Measurements from ENCODE around the gene THOC7.

The THOC7 gene

DNA sequence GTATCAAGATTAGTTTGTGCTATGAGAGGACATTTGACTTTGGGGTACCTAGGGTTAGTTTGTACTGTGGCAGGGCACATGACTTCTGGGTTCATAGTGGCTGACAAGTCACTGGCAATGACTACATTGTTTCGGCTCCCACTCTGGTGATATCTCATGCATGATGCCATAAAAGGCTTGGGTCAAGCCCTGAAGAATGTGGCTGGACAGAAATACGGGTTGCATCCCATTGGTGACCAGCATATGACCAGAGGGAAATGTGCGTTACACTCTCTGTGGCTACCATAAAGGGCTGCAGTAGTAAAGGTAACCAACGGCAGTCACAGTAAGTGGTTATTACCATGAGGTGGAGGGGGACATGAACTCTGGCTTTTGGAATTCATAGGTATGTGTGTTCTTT, 18.4 kb downstream of the THOC7 start:
- in situ Hi-C loops (cut with HindIII; ENCODE audit: low sequenced_read_pairs) = no loop called here

- in situ Hi-C loops (cut with HindIII; ENCODE audit: low sequenced_read_pairs) = no loop called here
Observed at GRCh38 chr3:63842127-63842526, 21.5 kb downstream of the THOC7 start.

GRCh38 chr3:63841704-63842103, 21.9 kb downstream of the THOC7 start:
- in situ Hi-C loops (cut with HindIII; ENCODE audit: low sequenced_read_pairs) = no loop called here

DNA sequence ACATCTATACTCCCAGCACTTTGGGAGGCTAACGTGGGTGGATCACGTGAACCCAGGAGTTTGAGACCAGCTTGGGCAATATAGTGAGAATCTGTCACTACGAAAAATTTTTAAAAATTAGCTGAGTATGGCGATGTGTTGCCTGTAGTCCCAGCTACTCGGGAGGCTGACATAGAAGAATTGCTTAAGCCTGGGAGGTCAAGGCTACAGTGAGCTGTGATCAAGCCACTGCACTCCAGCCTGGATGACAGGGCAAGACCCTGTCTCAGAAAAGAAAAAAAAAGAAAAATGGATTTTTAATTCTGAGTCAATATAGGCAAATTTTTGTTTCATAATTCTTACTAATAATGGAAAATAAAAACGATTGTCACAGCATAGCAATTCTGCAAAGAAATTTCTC, 31.2 kb downstream of the THOC7 start:
- in situ Hi-C loops (cut with HindIII; ENCODE audit: low sequenced_read_pairs) = no loop called here

DNA sequence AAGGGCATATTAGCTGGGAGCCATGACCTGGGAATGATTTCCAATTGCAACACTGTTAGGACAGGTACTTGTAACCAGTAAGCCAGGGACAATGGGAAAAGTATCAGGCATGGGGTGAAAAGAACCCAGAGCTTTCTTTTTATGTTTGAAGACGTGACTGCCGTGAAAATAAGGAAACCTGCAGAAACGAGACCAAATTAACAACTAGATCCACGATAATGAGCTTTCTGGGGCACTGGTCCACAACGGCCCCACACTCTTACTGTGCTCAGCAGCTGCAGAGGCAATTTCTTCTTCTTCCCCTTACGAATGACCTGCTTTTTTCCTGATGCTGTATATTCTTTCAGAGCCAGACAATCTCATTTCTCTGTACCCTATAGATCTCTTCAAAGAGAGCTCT, 33.1 kb downstream of the THOC7 start:
- in situ Hi-C loops (cut with HindIII; ENCODE audit: low sequenced_read_pairs) = no loop called here

GRCh38 chr3:63824309-63824708, 39.3 kb downstream of the THOC7 start:
- in situ Hi-C loops (cut with HindIII; ENCODE audit: low sequenced_read_pairs) = loop anchor here (25.0 kb wide), 1 partner anchor 162 kb away; the partner anchor contains the start of gene SNTN

DNA sequence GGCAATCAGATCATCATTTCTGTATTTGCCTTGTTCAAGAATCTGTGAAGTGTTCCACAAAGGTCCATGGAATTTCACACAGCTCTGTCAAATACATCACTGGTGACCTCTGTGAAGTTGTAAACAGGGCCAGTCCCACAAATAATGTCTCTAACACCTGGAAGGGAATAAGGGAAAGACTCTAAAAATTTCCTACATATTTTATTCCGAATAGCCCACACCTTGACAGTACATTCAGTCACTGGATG, 44.5 kb downstream of the THOC7 start, which contains the start of gene C3orf49:
C3orf49 (plus strand) TSS at position 149 of the 248 bp plus-strand sequence. CDS start 173 bp downstream, outside the sequence.
- in situ Hi-C loops (cut with HindIII; ENCODE audit: low sequenced_read_pairs) = loop anchor here (5.0 to 25.0 kb wide), 2 partner anchors 157 to 452 kb away; partner anchors contain the start of gene SNTN

- in situ Hi-C loops (cut with HindIII; ENCODE audit: low sequenced_read_pairs) = loop anchor here (5.0 to 25.0 kb wide), 2 partner anchors 156 to 451 kb away; partner anchors contain the start of gene SNTN
Observed at GRCh38 chr3:63818282-63819150, 45.1 kb downstream of the THOC7 start.

GRCh38 chr3:63817225-63817624, 46.4 kb downstream of the THOC7 start:
- in situ Hi-C loops (cut with HindIII; ENCODE audit: low sequenced_read_pairs) = loop anchor here (5.0 to 25.0 kb wide), 2 partner anchors 155 to 450 kb away; partner anchors contain the start of gene SNTN

DNA sequence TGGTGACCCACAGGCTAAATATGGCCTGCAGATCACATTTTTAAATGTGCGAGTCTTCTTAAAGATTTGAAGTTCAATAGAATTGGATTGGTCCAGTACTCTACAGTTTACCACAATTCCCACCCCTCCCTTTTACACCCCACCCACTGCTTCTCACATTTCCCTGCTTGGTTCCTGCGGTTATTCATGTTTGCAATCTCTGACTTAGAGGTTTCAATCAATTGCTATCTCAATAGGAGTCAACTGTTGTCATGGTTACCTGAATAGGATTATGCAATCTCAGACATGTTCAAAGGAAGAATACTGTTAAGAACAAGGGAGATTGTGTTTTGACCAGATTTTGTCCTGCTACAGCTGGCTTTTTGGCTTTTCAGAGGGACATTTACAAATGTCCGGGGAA, 49.4 kb downstream of the THOC7 start:
- in situ Hi-C loops (cut with HindIII; ENCODE audit: low sequenced_read_pairs) = loop anchor here (25.0 kb wide), 1 partner anchor 152 kb away; the partner anchor contains the start of gene SNTN

- in situ Hi-C loops (cut with HindIII; ENCODE audit: low sequenced_read_pairs) = loop anchor here (25.0 kb wide), 1 partner anchor 147 kb away; the partner anchor contains the start of gene SNTN
Observed at GRCh38 chr3:63809607-63810006, 54.0 kb downstream of the THOC7 start.

DNA sequence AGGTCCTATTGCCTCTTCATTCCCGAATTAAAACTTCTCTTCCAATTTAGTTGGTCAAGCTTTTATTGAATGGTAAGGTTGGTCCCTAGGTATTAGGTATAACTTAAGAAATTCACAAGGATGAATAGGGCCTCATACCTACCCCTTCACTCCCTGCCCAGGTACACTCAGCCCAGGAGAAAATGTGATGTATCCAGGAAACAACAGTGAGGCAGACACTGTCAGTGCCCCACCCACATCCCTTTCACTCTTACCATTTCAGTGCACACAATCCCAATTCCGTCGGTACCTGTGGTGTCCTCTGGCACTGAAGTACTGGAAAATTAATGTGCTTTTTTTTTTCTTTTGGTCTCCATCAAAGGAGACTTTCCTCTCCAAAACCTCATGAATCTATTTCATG, 55.0 kb downstream of the THOC7 start:
- in situ Hi-C loops (cut with HindIII; ENCODE audit: low sequenced_read_pairs) = loop anchor here (25.0 kb wide), 1 partner anchor 146 kb away; the partner anchor contains the start of gene SNTN

GRCh38 chr3:63807961-63808565, 55.5 kb downstream of the THOC7 start:
- in situ Hi-C loops (cut with HindIII; ENCODE audit: low sequenced_read_pairs) = loop anchor here (25.0 kb wide), 1 partner anchor 146 kb away; the partner anchor contains the start of gene SNTN

GRCh38 chr3:63803911-63804310, 59.7 kb downstream of the THOC7 start:
- in situ Hi-C loops (cut with HindIII; ENCODE audit: low sequenced_read_pairs) = loop anchor here (25.0 kb wide), 1 partner anchor 142 kb away; the partner anchor contains the start of gene SNTN

DNA sequence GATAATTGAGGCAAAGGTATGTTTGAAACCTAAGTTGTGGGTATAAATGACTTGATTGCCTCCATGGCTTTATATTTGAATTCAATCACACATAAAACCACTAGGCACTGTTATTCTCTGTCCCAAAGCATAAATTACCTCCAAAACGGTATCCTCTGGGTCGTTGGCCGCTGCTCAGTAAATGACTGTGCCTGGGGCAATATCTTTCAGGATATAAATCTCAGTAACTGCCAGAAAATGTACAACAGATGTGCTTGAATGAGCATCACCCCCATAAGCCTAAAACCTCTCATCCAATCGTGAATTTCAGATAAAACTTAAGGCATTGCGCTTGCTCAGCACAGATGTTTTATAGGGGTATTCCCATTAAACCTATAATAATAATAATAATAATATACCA, 63.5 kb downstream of the THOC7 start:
- in situ Hi-C loops (cut with HindIII; ENCODE audit: low sequenced_read_pairs) = loop anchor here (25.0 kb wide), 1 partner anchor 138 kb away; the partner anchor contains the start of gene SNTN

GRCh38 chr3:63798949-63799348, 64.7 kb downstream of the THOC7 start:
- in situ Hi-C loops (cut with HindIII; ENCODE audit: low sequenced_read_pairs) = no loop called here

DNA sequence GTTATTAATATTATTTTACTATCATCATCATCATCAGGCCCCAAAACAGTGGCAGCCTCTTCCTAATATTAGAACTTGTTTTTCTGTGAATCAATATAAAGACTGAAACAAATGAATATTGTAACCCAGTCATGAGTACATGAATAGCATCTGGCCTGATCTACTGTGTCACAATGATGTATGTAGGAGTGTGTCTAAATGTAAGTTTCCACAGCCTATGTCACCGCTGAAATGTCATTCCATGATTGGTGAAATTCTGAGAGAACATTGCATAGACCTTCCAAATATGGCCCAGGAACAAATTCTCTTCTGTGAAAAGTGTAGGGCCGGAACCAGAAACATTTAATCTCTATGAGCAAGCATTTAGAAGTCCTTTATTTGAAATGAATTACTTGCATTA, 65.1 kb downstream of the THOC7 start:
- in situ Hi-C loops (cut with HindIII; ENCODE audit: low sequenced_read_pairs) = no loop called here

DNA sequence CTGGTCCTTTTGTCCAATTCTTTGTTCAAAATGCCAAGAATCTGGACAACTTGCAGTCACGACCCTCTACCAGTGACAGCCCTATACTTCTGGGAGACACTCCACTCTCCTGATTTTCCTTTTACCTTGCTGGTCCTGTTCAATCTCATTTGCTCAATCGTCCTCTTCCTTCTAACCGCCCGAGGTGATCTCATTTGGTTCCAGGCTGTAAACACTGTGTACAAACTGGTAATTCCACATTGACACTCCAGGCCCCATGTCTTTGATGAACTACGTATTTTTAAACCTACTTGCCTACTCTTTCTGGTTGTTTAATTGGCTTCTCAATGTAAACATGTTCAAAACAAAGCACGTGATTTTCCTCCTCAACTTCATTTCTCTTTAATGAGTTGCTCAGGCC, 68.2 kb downstream of the THOC7 start:
- in situ Hi-C loops (cut with HindIII; ENCODE audit: low sequenced_read_pairs) = no loop called here

DNA sequence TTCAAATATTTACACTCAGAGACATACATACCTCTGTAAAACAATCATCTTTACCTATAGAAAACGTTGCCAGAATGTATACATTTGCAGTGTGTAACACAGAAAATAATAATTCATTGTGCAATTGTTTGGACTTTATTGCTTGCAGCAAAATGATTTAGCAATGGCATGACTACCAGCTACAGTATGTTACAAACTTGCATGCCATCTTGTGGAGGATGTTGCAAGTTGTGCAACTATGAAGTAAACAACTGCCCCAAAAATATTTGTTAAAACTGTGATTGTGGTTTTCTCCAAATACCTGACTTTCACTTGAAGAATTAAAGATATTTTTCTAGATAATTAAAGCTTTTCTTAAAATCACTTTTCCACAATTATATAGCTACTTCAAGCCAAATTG, 71.6 kb downstream of the THOC7 start:
- in situ Hi-C loops (cut with HindIII; ENCODE audit: low sequenced_read_pairs) = no loop called here

Data from DLD1 (cell line).